ENCODE data around the gene TRAPPC2. TPM values are rescaled to one million over a fixed set of nuclear protein-coding genes. Genes with fewer than 3 reads are reported as not detected.

TRAPPC2 gene
- total and polyA plus RNA-seq, 8 donors: 13.2 to 25.5 (median 20.3) TPM

DNA sequence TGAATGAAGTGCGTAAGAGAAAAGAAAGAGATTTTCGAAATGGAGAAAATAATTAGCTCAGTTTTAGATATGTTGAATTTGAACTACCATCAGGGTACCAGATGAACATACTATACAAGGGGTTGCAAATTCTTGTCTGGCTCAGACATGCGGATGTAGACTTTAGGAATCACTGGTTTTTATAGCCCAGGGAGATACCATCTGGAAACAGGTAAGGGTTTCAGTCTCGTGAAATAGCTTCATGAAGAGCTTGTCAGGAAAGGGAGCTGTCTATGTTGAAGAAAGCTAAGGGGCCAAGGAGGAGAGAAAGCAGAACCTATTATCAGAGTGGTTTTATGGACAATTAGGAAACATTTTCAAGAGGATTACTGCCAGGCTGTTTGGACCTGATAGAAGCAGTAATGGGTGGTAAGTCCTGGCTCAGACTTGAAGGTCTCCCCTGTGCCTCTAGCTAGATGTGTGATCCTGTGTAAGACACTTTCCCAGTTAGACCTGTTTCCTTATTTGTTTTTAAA is 38.8 kb downstream of the TRAPPC2 start:
- DNase-seq: no peak
- peaks cover 6 to 73% of the 10 kb centered on the region in 2 donors for H3K4me1 ChIP-seq
- no peaks in the 10 kb centered on the region for H3K9me3 ChIP-seq
- no peak overlapping the region for H3K27ac ChIP-seq
- H3K36me3 ChIP-seq: no peaks in the 10 kb centered on the region
- TF ChIP-seq, protein P1, sequence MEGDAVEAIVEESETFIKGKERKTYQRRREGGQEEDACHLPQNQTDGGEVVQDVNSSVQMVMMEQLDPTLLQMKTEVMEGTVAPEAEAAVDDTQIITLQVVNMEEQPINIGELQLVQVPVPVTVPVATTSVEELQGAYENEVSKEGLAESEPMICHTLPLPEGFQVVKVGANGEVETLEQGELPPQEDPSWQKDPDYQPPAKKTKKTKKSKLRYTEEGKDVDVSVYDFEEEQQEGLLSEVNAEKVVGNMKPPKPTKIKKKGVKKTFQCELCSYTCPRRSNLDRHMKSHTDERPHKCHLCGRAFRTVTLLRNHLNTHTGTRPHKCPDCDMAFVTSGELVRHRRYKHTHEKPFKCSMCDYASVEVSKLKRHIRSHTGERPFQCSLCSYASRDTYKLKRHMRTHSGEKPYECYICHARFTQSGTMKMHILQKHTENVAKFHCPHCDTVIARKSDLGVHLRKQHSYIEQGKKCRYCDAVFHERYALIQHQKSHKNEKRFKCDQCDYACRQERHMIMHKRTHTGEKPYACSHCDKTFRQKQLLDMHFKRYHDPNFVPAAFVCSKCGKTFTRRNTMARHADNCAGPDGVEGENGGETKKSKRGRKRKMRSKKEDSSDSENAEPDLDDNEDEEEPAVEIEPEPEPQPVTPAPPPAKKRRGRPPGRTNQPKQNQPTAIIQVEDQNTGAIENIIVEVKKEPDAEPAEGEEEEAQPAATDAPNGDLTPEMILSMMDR (IDR thresholded peaks at IDR 0.05): no peak
- ATAC-seq: no peak
- no peak overlapping the region for H3K4me3 ChIP-seq
- intact Hi-C loops (cut with DNase I): no loop called here
- H3K27me3 ChIP-seq: peaks cover 0 to 8% of the 10 kb centered on the region in 2 donors

DNA sequence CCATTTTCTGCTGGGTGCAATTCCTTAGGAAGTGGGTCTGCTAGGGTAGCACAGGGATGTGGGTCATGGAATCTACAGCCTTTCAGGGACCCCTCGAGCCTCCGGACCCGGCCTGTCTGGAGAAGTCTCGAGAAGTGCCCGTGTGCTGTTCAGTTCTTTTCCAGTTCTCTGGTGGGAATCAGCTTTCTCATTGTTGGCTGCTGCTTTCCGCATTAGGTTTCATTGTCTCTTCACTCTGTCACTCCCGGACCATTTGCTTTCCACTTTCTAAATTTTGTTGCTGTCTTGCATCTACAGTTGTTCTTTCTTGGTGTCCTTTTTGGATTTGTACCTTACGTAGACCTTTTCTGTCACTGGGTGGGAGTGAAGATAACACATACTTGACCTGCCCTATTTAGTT is 39.4 kb downstream of the TRAPPC2 start:
- Histone ChIP-seq H3K27me3 (peaks cover 0 to 8% of the 10 kb centered on the region in 2 donors), H3K4me1 (peaks cover 6 to 76% of the 10 kb centered on the region in 2 donors), H3K27ac (no peak overlapping the region), H3K9me3 (no peaks in the 10 kb centered on the region), H3K4me3 (no peak overlapping the region), H3K36me3 (no peaks in the 10 kb centered on the region)
- no peak for ATAC-seq
- TF ChIP-seq, protein P1 (IDR thresholded peaks at IDR 0.05): no peak
- no peak for DNase-seq
- intact Hi-C loops (cut with DNase I): no loop called here

GRCh38 chrX:13694359-13694758 is 40.1 kb downstream of the TRAPPC2 start:
- no peak for DNase-seq
- intact Hi-C loops (cut with DNase I): no loop called here
- no peaks in the 10 kb centered on the region for H3K9me3 ChIP-seq
- peaks cover 0 to 12% of the 10 kb centered on the region in 2 donors for H3K27me3 ChIP-seq
- ATAC-seq: no peak
- no peak overlapping the region for H3K27ac ChIP-seq
- no peak overlapping the region for H3K4me3 ChIP-seq
- H3K36me3 ChIP-seq: no peaks in the 10 kb centered on the region
- TF ChIP-seq, protein P1 (IDR thresholded peaks at IDR 0.05): no peak
- peaks cover 6 to 70% of the 10 kb centered on the region in 2 donors for H3K4me1 ChIP-seq

DNA sequence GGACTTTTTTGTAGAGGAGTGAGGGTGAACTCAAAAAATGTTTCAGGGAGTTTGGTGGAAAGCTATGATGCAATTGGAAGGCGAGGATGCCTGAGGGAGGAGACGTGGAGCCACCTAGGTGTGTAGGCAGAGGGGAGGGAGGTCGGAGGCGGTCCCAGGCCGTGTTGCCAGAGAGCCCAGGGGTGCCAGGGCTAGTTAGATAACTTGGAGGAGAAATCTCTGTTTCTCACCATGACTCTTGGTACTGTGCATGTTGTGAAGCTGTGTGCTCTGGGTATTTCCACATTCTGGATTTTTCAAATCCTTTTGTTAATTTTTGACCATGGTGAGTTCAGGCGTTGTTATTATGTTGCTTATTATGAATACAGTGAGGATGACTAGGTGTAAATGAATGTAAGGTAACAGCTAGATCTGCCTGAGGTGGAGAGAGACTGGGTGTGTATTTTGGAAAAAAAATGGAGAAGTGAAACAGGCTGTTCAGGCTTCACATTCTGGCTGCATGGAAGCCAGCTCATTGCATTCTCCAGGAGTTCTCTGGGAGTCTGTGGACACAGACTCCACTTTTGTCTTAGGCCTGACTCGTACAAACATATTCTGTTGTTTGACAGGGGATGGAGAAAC is 41.0 kb downstream of the TRAPPC2 start:
- no peak overlapping the region for H3K27ac ChIP-seq
- TF ChIP-seq, protein P1 (IDR thresholded peaks at IDR 0.05): no peak
- no peak for ATAC-seq

DNA sequence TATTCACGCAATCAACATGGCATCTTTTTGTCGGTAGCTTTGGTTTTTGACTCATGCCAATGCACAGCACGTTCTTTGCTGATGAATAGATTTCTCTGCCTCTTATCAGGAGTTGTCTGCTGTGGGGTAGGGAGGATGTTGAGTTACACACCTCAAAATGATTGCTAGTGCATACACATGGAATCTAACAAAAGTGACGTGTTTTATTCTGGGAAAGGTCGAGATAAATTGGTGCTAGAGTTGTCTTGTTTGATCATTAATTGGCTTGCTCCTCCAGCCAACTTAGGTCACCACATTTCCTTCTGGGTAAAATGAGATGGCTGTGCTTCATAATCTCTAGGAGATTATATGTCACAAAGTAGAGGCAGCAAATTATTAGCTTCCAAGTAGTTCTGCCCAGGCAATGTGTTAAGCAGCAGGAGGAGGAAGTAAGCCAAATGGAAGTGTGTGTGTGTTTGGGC is 41.6 kb downstream of the TRAPPC2 start:
- no peak for ATAC-seq
- H3K27me3 ChIP-seq: peaks cover 0 to 13% of the 10 kb centered on the region in 2 donors
- H3K36me3 ChIP-seq: no peaks in the 10 kb centered on the region
- no peak overlapping the region for H3K27ac ChIP-seq
- H3K4me1 ChIP-seq: peaks cover 0 to 56% of the 10 kb centered on the region in 2 donors
- no peaks in the 10 kb centered on the region for H3K9me3 ChIP-seq
- DNase-seq: no peak
- H3K4me3 ChIP-seq: no peak overlapping the region
- intact Hi-C loops (cut with DNase I): no loop called here
- TF ChIP-seq, protein P1 (IDR thresholded peaks at IDR 0.05): no peak

More for the DNA sequence above, 41.0 kb downstream of the TRAPPC2 start:
- peaks cover 0 to 62% of the 10 kb centered on the region in 2 donors for H3K4me1 ChIP-seq
- H3K9me3 ChIP-seq: no peaks in the 10 kb centered on the region
- peaks cover 0 to 13% of the 10 kb centered on the region in 2 donors for H3K27me3 ChIP-seq
- intact Hi-C loops (cut with DNase I): no loop called here
- H3K4me3 ChIP-seq: no peak overlapping the region
- H3K36me3 ChIP-seq: no peaks in the 10 kb centered on the region
- no peak for DNase-seq
